Measurements from ENCODE around the gene CAP2.
"Not testable (repeated sequence)": the region's sequence is repeated elsewhere in the genome, so short reads cannot be mapped to it uniquely, and the experiment has no call there.

CAP2 gene

GRCh38 chr6:17405181-17405943 lies 12.0 kb downstream of the CAP2 start:
- not testable (repeated sequence) for DNase-seq

GRCh38 chr6:17405944-17406245 lies 12.5 kb downstream of the CAP2 start:
- no peak for DNase-seq

GRCh38 chr6:17408081-17408480 lies 14.7 kb downstream of the CAP2 start:
- DNase-seq: no peak

- DNase-seq: no peak
These were observed 16.9 kb downstream of the CAP2 start for GRCh38 chr6:17410281-17410680.

- no peak for DNase-seq
These were observed 19.9 kb downstream of the CAP2 start for GRCh38 chr6:17413313-17413750.

DNA sequence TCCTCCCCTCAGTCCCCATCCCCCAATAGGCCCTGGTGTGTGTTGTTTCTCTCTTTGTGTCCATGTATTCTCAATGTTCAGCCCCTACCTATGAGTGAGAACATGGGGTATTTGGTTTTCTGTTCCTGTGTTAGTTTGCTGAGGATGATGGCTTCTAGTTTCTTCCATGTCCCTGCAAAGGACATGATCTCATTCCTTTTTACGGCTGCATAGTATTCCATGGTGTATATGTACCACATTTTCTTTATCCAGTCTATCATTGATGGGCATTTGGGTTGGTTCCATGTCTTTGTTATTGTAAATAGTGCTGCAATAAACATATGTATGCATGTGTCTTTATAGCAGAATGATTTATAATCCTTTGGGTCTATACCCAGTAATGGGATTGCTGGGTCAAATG lies 21.0 kb downstream of the CAP2 start:
- DNase-seq: not testable (repeated sequence)

GRCh38 chr6:17415321-17415720 lies 21.9 kb downstream of the CAP2 start:
- DNase-seq: peak; percentile 80

- DNase-seq: no peak
These were observed 23.4 kb downstream of the CAP2 start for GRCh38 chr6:17416806-17417205.

GRCh38 chr6:17417817-17418216 lies 24.4 kb downstream of the CAP2 start:
- no peak for DNase-seq

- peak; percentile 43 for DNase-seq
These were observed 25.1 kb downstream of the CAP2 start for GRCh38 chr6:17418281-17419188.

GRCh38 chr6:17419189-17419575 lies 25.8 kb downstream of the CAP2 start:
- no peak for DNase-seq

- peak; percentile 40 for DNase-seq
These were observed 27.0 kb downstream of the CAP2 start for GRCh38 chr6:17420368-17420767.

- no peak for DNase-seq
These were observed 28.0 kb downstream of the CAP2 start for GRCh38 chr6:17421406-17421805.

DNA sequence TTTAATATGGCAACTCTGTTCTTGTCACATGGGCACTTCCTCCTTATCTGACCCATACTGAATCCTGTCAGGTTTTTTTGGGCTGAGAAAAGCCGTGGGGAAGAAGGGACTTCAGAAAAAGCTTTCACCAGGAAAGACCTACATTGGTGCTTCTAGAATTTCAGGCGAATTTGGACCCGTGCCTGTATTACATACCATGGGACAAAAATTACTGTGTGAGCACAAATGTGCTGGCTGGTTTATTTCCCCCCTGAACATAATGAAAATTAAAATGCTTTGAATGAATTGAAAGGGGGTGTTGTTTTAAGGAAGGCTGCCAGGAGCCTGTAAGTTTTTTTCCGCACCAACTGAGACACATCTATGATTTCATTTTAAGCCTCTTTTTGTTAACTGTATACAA lies 29.6 kb downstream of the CAP2 start:
- no peak for DNase-seq

- no peak for DNase-seq
These were observed 33.7 kb downstream of the CAP2 start for GRCh38 chr6:17427062-17427461.

DNA sequence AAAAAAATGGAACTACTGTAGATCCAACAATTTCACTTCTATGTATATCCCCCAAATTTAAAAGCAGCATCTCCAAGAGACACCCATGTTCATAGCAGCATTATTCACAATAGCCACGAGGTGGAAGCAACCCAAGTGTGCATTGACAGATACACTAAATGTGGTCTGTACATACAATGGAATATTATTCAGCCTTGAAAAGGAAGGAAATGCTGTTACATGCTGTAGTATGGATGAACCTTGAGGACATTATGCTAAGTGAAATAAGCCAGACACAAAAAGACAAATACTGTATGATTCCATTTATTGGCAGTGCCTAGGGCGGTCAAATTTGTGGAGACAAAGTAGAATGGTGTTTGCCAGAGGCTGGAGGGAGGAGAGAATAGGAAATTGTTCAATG lies 34.2 kb downstream of the CAP2 start:
- DNase-seq: no peak

DNA sequence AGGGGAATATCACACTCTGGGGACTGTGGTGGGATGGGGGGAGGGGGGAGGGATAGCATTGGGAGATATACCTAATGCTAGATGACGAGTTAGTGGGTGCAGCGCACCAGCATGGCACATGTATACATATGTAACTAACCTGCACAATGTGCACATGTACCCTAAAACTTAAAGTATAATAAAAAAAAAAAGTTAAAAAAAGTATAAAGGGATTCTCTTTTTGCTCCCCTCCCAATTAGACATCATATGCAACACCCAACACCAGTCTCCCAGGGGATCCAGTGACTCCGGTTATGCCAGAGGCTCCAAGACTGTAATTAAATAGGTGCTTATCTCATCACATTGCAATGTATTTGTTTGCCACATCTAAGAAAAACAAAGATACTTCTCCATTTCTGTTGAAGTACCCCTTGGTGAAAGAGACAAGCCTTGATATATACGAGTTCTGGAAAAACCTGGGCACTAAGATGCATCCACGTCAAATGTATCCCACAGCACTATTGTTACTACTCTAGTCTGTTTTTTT lies 35.3 kb downstream of the CAP2 start:
- peak; percentile 52 for DNase-seq

DNA sequence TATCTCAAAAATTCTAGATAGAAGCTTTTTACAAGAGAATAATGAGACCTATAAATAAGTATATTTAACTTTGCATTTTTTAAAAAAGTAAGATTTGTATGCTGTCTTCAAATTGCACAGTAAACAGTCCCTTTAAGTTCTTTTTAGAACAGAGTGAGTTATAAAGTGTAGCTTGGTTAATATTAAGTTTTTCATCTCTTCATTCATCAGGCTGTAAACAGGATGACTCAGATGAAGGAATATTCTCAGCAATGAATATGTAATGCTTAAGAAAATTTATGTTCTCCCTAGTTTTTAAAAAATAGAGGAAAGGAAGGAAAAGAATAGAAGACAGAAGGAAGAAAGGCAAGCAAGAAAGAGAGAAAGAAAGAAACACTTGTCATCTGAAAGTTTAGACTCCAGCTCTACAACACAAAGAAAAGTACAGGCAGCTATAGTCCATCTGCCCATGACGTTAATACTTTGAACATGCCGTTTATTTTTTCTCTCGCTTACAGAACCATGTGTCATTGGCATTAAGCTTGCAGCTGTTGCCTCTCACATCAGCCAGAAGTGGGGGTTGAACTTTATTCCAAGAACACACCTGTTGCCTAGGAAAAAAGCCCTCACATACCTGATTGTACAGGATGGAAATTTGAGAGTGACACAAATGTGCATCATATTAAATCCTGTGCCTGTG lies 36.1 kb downstream of the CAP2 start:
- DNase-seq: peak; percentile 62

GRCh38 chr6:17431581-17431980 lies 38.2 kb downstream of the CAP2 start:
- peak; percentile 56 for DNase-seq

DNA sequence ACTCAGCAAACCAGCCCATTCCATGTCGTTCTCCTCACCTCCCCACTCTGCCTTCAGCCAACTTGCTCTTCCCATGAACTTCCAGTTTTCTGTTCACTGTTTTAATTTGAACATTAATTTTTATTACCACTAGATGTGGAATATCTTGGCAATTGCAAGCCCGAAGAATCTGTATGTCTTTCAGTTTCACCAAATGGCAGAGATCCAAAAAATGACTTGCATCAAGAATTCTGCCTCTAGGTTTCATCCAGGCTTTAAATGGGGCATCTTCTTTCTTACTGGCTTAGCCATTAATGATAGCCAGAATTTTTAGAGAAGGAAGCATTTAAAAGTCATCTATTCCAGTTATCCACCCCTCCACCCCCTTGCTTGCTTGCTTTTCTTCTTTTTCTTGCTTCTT lies 39.0 kb downstream of the CAP2 start:
- DNase-seq: no peak

- DNase-seq: no peak
These were observed 46.0 kb downstream of the CAP2 start for GRCh38 chr6:17439243-17439993.

DNA sequence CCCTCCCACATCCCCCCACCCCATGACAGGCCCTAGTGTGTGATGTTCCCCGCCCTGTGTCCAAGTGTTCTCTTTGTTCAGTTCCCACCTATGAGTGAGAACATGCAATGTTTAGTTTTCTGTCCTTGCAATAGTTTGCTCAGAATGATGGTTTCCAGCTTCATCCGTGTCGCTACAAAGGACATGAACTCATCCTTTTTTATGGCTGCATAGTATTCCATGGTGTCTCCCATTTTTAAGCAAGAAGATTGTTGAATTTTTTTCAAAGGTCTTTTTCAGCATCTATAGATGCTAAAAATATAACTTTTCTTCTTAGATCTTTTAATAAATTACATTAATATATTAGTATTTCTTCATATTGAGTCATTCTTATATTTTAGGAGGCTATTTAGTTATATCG lies 47.4 kb downstream of the CAP2 start:
- DNase-seq: not testable (repeated sequence)

- DNase-seq: no peak
These were observed 48.8 kb downstream of the CAP2 start for GRCh38 chr6:17442196-17442595.
